HEK293T (cell line): Measurements from ENCODE around the gene WDR1.

Source experiments
- ARNT ChIP-seq: fragments of 450-650 bp; IDR thresholded peaks from 2 replicates; pipeline ENCODE4 v1.6.1; 2017; ENCODE audit warnings: mild to moderate bottlenecking
- BHLHE40 ChIP-seq: fragments of 450-650 bp; IDR thresholded peaks from 2 replicates; pipeline ENCODE4 v1.6.1; 2016; ENCODE audit warnings: mild to moderate bottlenecking, moderate library complexity, borderline replicate concordance
- ELF4 ChIP-seq: fragments of 450-650 bp; IDR thresholded peaks from 2 replicates; pipeline ENCODE4 v1.6.1; 2017; ENCODE audit warnings: antibody characterized with exemption
- FOXA1 ChIP-seq: fragments of 450-650 bp; IDR thresholded peaks from 2 replicates; pipeline ENCODE4 v1.6.1; 2016; ENCODE audit warnings: mild to moderate bottlenecking
- FOXK2 ChIP-seq: fragments of 450-650 bp; IDR thresholded peaks from 2 replicates; pipeline ENCODE4 v1.6.1; 2016; ENCODE audit warnings: mild to moderate bottlenecking
- FOXM1 ChIP-seq: fragments of 450-650 bp; IDR thresholded peaks from 2 replicates; pipeline ENCODE4 v1.6.1; 2017; ENCODE audit warnings: mild to moderate bottlenecking, borderline replicate concordance
- HDGF ChIP-seq: fragments of 450-650 bp; IDR thresholded peaks from 2 replicates; pipeline ENCODE4 v1.6.1; 2017; ENCODE audit warnings: antibody characterized with exemption, borderline replicate concordance
- NFRKB ChIP-seq: fragments of 450-650 bp; IDR thresholded peaks from 2 replicates; pipeline ENCODE4 v1.6.1; 2016; ENCODE audit warnings: mild to moderate bottlenecking, moderate library complexity
- SP1 ChIP-seq: fragments of 450-650 bp; IDR thresholded peaks from 2 replicates; pipeline ENCODE4 v1.6.1; 2017
- TF ChIP-seq, protein P1 (sequence below): fragments of 450-650 bp; IDR thresholded peaks from 2 replicates; pipeline ENCODE4 v1.6.1; 2016

DNA sequence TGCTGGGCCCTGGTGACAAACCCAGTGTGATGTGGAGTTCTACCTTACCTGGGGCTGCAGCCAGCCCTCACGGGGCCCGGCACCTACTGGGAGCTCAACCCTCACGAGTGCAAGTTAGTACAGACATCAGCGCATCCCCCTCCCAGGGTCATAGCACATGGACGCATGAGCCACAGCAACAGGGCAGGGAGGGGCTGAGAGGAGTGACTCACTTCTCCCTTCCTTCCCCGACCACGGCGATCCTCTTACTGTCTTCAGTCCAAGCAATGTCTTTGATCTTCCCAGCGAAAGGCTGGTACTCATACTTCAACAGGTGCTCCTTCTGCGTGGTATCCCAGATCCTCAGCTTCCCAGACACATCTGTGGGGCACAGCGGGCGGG lies 17.8 kb downstream of the WDR1 start:
- TF ChIP-seq SP1 (no peak), HDGF (no peak), ELF4 (no peak), NFRKB (no peak), FOXK2 (no peak), ARNT (no peak), FOXA1 (no peak), BHLHE40 (no peak), FOXM1 (no peak)
- TF ChIP-seq, protein P1, sequence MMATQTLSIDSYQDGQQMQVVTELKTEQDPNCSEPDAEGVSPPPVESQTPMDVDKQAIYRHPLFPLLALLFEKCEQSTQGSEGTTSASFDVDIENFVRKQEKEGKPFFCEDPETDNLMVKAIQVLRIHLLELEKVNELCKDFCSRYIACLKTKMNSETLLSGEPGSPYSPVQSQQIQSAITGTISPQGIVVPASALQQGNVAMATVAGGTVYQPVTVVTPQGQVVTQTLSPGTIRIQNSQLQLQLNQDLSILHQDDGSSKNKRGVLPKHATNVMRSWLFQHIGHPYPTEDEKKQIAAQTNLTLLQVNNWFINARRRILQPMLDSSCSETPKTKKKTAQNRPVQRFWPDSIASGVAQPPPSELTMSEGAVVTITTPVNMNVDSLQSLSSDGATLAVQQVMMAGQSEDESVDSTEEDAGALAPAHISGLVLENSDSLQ = no peak
